Epithelial cell of proximal tubule (primary cell): ENCODE measurements around the gene CRIP2. TPM values are rescaled to one million over a fixed set of nuclear protein-coding genes. Genes with fewer than 3 reads are reported as not detected.

Experiments used
- DNase-seq: peaks from one replicate; pipeline ENCODE4 v3.0.0-alpha.2; 2011; ENCODE audit warnings: low read depth
- H3K4me3 ChIP-seq: 2 replicates; pipeline ENCODE4 v1.5.1; 2011; ENCODE audit warnings: low read depth, mild to moderate bottlenecking, low read length
- CTCF ChIP-seq: conservative IDR thresholded peaks from 2 replicates; pipeline ENCODE4 v1.5.1; 2012; ENCODE audit warnings: low read depth, mild to moderate bottlenecking, low read length
- total RNA-seq: library from RNA; depleted of rRNA; stranded (reverse); fragments of >200 nt; gene quantifications from 2 replicates; pipeline ENCODE4 v1.2.3, GENCODE V29; 2015

The CRIP2 gene
- total RNA-seq, 1 donor from 2014 or later = 121 TPM

- DNase-seq = no peak
- H3K4me3 ChIP-seq = no peak overlapping the region
- TF ChIP-seq CTCF = no peak
Measured at GRCh38 chr14:105496831-105497591, 22.4 kb downstream of the CRIP2 start.

- no peak for DNase-seq
- TF ChIP-seq CTCF = no peak
Measured at GRCh38 chr14:105497671-105498429, 23.2 kb downstream of the CRIP2 start.

GRCh38 chr14:105498430-105499255 is 24.0 kb downstream of the CRIP2 start:
- H3K4me3 ChIP-seq = no peak overlapping the region
- no peak for DNase-seq
- no peak for TF ChIP-seq CTCF

More at GRCh38 chr14:105497671-105498429, 23.2 kb downstream of the CRIP2 start:
- no peak overlapping the region for H3K4me3 ChIP-seq

GRCh38 chr14:105499256-105500035 is 24.8 kb downstream of the CRIP2 start:
- H3K4me3 ChIP-seq = no peak overlapping the region
- no peak for DNase-seq
- TF ChIP-seq CTCF = no peak

- no peak for DNase-seq
- H3K4me3 ChIP-seq = no peak overlapping the region
- no peak for TF ChIP-seq CTCF
Measured at GRCh38 chr14:105500036-105500725, 25.6 kb downstream of the CRIP2 start.

GRCh38 chr14:105500726-105501101 is 26.1 kb downstream of the CRIP2 start:
- no peak for TF ChIP-seq CTCF
- no peak for DNase-seq
- H3K4me3 ChIP-seq = no peak overlapping the region
